ENCODE results near the gene FAM3D.

DNA sequence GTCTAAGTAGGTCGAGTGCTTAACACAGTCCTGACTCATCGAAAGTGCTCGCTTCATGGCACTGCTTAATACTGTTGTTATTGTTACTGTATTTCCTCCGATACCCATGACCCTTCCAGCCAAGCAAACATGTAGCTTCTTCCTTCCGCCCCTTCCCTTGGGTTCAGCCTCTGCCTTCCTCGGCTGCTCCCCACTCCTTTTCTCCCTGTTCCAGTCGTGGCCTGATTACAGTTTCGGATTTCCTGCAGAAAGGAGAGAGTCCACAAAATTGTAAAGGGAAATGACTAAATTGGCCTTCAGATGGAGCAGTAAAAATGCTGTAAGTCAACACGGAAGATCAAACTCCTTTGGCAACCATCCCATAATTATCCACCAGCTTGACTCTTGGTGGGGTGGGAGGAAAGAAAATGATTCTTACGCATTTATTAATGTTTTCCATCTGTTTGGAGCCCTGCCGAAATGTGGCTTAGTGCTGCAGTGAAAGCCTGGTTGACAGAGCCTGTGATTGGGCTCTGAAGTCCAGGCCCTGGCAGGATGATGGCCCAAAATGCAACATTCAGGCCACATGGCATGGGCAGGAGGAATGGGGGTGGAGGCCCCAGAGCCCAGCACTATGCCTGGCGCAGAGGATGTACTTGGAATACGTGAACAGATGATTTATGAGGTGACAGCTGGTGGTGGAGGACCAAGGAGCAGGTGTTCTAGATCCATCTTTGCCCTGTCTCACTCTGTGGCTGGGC lies 37.6 kb downstream of the FAM3D start:
- TF ChIP-seq POLR2A (IDR thresholded peaks at IDR 0.05): no peak
- TF ChIP-seq, protein P1, sequence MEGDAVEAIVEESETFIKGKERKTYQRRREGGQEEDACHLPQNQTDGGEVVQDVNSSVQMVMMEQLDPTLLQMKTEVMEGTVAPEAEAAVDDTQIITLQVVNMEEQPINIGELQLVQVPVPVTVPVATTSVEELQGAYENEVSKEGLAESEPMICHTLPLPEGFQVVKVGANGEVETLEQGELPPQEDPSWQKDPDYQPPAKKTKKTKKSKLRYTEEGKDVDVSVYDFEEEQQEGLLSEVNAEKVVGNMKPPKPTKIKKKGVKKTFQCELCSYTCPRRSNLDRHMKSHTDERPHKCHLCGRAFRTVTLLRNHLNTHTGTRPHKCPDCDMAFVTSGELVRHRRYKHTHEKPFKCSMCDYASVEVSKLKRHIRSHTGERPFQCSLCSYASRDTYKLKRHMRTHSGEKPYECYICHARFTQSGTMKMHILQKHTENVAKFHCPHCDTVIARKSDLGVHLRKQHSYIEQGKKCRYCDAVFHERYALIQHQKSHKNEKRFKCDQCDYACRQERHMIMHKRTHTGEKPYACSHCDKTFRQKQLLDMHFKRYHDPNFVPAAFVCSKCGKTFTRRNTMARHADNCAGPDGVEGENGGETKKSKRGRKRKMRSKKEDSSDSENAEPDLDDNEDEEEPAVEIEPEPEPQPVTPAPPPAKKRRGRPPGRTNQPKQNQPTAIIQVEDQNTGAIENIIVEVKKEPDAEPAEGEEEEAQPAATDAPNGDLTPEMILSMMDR (IDR thresholded peaks at IDR 0.05): peak in 1 of 5 experiments; percentile 25
- TF ChIP-seq POLR2AphosphoS5 (IDR thresholded peaks at IDR 0.05): peak; percentile 12 to 78 (median 43)
- TF ChIP-seq EP300 (IDR thresholded peaks at IDR 0.05; ENCODE audit: low read depth): no peak
